PFSK-1 (cell line): ENCODE data around the gene HLA-DMB.

Source experiments
- FOXP2 ChIP-seq: optimal IDR thresholded peaks from 2 replicates; pipeline ENCODE3; 2011; ENCODE audit warnings: borderline replicate concordance, control low read depth, inconsistent platforms; ENCODE audit not compliant: insufficient read depth; ENCODE audit errors: extremely low read length, extremely low read depth
- TAF1 ChIP-seq: IDR thresholded peaks from 2 replicates; pipeline ENCODE4 v1.6.1; 2012; ENCODE audit warnings: low read length, control low read depth, borderline replicate concordance; ENCODE audit not compliant: insufficient read depth

- TF ChIP-seq FOXP2 (no peak), TAF1 (no peak)
Measured at GRCh38 chr6:32980488-32981038, 39.7 kb upstream of the HLA-DMB start.
